HepG2 (cell line): ENCODE results near the gene RACGAP1.

ENCODE experiments used
- CHD4 ChIP-seq: fragments of 200-600 bp; sonication (generic); IDR thresholded peaks from 2 replicates; pipeline ENCODE4 v1.7.0; 2017; ENCODE audit warnings: mild to moderate bottlenecking, low read length, borderline replicate concordance
- FOSL1 ChIP-seq: sonication (generic); formaldehyde crosslinking; IDR thresholded peaks from 2 replicates; pipeline ENCODE4 v1.9.0; 2021; ENCODE audit warnings: missing genetic modification reagents, borderline replicate concordance
- FOXJ3 ChIP-seq: sonication (generic); formaldehyde crosslinking; IDR thresholded peaks from 2 replicates; pipeline ENCODE4 v1.4.0; 2020; ENCODE audit warnings: missing genetic modification reagents, mild to moderate bottlenecking, borderline replicate concordance
- GTF2F1 ChIP-seq: fragments of 150-350 bp; IDR thresholded peaks from 2 replicates; pipeline ENCODE4 v1.6.1; 2014; ENCODE audit warnings: low read length
- TAF1 ChIP-seq: sonication (generic); formaldehyde crosslinking; IDR thresholded peaks from 2 replicates; pipeline ENCODE4 v1.4.0; 2020; ENCODE audit warnings: missing genetic modification reagents
- ZNF777 ChIP-seq: sonication (generic); formaldehyde crosslinking; IDR thresholded peaks from 2 replicates; pipeline ENCODE4 v1.4.0; 2020; ENCODE audit warnings: missing genetic modification reagents
- TF ChIP-seq, protein P1 (sequence below): sonication (generic); formaldehyde crosslinking; IDR thresholded peaks from 2 replicates; pipeline ENCODE4 v1.4.0; 2020; ENCODE audit warnings: mild to moderate bottlenecking, missing genetic modification reagents
- TF ChIP-seq, protein P2 (sequence below): sonication (generic); formaldehyde crosslinking; IDR thresholded peaks from 2 replicates; pipeline ENCODE4 v1.5.0; 2020; ENCODE audit warnings: mild to moderate bottlenecking, missing genetic modification reagents, moderate library complexity

DNA sequence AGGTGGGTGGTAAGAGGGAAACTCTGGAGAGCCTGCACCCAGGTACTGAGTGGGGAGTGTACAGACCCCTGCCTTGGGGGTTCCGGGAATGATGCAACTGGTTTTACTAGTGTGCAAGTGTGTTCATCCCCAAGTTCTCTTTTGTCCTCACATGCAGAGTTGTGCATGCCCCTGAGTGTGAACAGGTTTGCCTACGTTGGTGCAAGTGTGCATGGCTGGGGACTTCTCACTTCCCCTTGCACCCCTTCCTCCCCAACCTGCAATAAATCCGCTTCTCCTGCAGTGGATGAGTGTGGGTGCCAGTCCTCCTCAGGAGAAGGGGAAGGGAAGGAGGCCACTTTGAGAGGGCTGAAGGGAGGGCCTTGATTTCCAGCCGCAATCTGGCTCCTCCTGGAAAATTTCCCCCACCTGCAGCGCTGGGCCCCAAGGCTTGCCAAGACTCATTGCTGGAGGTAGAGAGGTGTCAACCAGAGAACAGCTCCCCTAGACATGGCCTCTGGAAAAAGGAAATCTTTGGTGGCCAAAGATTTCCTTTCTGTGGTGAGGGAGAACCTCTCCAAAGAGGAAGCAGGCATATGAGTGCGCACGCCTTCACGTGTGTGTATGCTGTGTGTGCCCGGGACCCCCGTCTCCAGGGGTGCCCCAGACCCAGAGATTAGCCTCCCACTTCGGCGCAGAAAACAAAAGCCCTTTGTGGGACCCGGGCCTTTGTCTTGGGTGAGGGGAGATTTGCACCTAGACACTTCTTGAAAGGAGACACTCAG is 69.2 kb downstream of the RACGAP1 start:
- TF ChIP-seq ZNF777 (CRISPR knock-in tag) (no peak), FOSL1 (no peak), TAF1 (CRISPR knock-in tag) (no peak), CHD4 (no peak), GTF2F1 (no peak), FOXJ3 (CRISPR knock-in tag) (no peak)
- TF ChIP-seq, protein P1, sequence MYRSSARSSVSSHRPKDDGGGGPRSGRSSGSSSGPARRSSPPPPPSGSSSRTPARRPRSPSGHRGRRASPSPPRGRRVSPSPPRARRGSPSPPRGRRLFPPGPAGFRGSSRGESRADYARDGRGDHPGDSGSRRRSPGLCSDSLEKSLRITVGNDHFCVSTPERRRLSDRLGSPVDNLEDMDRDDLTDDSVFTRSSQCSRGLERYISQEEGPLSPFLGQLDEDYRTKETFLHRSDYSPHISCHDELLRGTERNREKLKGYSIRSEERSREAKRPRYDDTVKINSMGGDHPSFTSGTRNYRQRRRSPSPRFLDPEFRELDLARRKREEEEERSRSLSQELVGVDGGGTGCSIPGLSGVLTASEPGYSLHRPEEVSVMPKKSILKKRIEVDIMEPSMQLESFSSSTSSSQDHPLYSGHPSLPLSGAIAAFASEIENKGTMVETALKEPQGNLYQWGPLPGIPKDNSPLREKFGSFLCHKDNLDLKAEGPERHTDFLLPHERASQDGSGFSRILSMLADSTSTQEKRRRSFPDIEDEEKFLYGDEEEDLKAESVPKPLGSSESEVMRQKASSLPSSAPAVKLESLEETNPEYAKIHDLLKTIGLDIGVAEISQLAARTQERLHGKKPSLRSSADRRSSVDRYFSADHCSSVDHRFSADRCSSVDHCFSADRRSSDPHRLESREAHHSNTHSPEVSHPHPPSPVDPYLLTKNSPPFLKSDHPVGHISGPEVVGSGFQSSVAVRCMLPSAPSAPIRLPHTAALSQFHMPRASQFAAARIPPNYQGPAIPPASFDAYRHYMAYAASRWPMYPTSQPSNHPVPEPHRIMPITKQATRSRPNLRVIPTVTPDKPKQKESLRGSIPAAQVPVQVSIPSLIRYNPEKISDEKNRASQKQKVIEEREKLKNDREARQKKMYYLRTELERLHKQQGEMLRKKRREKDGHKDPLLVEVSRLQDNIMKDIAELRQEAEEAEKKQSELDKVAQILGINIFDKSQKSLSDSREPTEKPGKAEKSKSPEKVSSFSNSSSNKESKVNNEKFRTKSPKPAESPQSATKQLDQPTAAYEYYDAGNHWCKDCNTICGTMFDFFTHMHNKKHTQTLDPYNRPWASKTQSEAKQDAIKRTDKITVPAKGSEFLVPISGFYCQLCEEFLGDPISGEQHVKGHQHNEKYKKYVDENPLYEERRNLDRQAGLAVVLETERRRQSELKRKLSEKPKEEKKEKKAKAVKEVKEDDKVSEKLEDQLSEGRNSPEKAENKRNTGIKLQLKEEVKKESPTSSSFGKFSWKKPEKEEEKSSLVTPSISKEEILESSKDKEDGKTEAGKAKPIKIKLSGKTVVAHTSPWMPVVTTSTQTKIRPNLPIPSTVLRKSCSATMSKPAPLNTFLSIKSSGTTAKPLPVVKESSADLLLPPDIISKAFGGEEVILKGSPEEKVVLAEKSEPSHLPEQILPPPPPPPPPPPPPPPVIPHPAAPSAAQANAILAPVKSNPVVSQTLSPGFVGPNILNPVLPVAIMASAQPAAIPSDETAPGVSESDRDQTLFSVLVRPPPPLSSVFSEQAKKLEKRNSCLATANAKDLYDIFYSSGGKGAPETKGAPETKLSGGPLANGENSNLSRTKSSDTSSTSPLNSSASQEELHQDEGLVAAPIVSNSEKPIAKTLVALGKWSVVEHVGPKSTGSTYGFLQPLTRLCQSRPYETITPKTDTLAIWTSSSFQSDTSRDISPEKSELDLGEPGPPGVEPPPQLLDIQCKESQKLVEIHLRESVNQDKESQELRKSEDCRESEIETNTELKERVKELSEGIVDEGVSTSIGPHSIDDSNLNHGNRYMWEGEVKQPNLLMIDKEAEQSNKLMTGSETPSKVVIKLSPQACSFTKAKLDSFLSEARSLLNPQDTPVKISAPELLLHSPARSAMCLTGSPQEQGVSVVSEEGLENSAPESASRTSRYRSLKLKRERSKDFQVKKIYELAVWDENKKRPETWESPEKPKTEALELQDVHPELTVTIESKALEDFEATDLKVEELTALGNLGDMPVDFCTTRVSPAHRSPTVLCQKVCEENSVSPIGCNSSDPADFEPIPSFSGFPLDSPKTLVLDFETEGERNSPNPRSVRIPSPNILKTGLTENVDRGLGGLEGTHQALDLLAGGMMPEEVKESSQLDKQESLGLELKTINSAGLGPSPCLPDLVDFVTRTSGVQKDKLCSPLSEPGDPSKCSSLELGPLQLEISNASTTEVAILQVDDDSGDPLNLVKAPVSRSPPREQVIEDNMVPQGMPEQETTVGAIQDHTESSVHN = no peak
- TF ChIP-seq, protein P2, sequence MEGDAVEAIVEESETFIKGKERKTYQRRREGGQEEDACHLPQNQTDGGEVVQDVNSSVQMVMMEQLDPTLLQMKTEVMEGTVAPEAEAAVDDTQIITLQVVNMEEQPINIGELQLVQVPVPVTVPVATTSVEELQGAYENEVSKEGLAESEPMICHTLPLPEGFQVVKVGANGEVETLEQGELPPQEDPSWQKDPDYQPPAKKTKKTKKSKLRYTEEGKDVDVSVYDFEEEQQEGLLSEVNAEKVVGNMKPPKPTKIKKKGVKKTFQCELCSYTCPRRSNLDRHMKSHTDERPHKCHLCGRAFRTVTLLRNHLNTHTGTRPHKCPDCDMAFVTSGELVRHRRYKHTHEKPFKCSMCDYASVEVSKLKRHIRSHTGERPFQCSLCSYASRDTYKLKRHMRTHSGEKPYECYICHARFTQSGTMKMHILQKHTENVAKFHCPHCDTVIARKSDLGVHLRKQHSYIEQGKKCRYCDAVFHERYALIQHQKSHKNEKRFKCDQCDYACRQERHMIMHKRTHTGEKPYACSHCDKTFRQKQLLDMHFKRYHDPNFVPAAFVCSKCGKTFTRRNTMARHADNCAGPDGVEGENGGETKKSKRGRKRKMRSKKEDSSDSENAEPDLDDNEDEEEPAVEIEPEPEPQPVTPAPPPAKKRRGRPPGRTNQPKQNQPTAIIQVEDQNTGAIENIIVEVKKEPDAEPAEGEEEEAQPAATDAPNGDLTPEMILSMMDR (CRISPR knock-in tag) = no peak
